ENCODE measurements around the gene GMEB2.
"Not testable (repeated sequence)": the region's sequence is repeated elsewhere in the genome, so short reads cannot be mapped to it uniquely, and the experiment has no call there.

The GMEB2 gene

GRCh38 chr20:63612276-63612931 is 14.5 kb downstream of the GMEB2 start:
- DNase-seq, result peak; percentile 91 to 96

GRCh38 chr20:63611646-63612045 is 15.3 kb downstream of the GMEB2 start:
- DNase-seq, result no peak

GRCh38 chr20:63610581-63611435 is 16.1 kb downstream of the GMEB2 start:
- DNase-seq, result no peak

GRCh38 chr20:63606686-63607085 is 20.2 kb downstream of the GMEB2 start:
- DNase-seq, result peak in 1 of 2 donors; percentile 15

- DNase-seq, result no peak
Observed at GRCh38 chr20:63602321-63602720, 24.6 kb downstream of the GMEB2 start.

GRCh38 chr20:63601679-63602078 is 25.2 kb downstream of the GMEB2 start:
- not testable (repeated sequence) for DNase-seq

GRCh38 chr20:63599396-63600050 is 27.4 kb downstream of the GMEB2 start:
- DNase-seq, result no peak

- DNase-seq, result no peak
Observed at GRCh38 chr20:63598479-63599395, 28.2 kb downstream of the GMEB2 start.

GRCh38 chr20:63597651-63598478 is 29.0 kb downstream of the GMEB2 start:
- no peak for DNase-seq

GRCh38 chr20:63596423-63596822 is 30.5 kb downstream of the GMEB2 start:
- no peak for DNase-seq

GRCh38 chr20:63595416-63596127 is 31.3 kb downstream of the GMEB2 start:
- no peak for DNase-seq

- DNase-seq, result no peak
Observed at GRCh38 chr20:63594043-63594561, 32.8 kb downstream of the GMEB2 start.

- DNase-seq, result no peak
Observed at GRCh38 chr20:63592661-63593060, 34.2 kb downstream of the GMEB2 start.

GRCh38 chr20:63591786-63592355 is 35.0 kb downstream of the GMEB2 start:
- DNase-seq, result no peak

- DNase-seq, result no peak
Observed at GRCh38 chr20:63591147-63591533, 35.8 kb downstream of the GMEB2 start.

- no peak for DNase-seq
Observed at GRCh38 chr20:63590218-63591146, 36.4 kb downstream of the GMEB2 start.

- DNase-seq, result no peak
Observed at GRCh38 chr20:63589261-63590217, 37.4 kb downstream of the GMEB2 start.

- no peak for DNase-seq
Observed at GRCh38 chr20:63588641-63589041, 38.3 kb downstream of the GMEB2 start.
